ENCODE data around the gene HDAC8.

GRCh38 chrX:72470117-72470516 lies 102.5 kb downstream of the HDAC8 start:
- TF ChIP-seq CTCF (IDR thresholded peaks at IDR 0.05; ENCODE audit: poor library complexity, severe bottlenecking) (no peak), POLR2AphosphoS5 (IDR thresholded peaks at IDR 0.05) (no peak), SMC3 (conservative IDR thresholded peaks at IDR 0.05; ENCODE audit: poor library complexity) (no peak), EZH2 (IDR thresholded peaks at IDR 0.05; ENCODE audit: borderline replicate concordance, insufficient read depth, low read length, poor library complexity, severe bottlenecking) (no peak), EP300 (conservative IDR thresholded peaks at IDR 0.05; ENCODE audit: poor library complexity, severe bottlenecking) (no peak), TAF1 (IDR thresholded peaks at IDR 0.05; ENCODE audit: low read depth) (no peak), MXI1 (conservative IDR thresholded peaks at IDR 0.05; ENCODE audit: poor library complexity, severe bottlenecking) (no peak)

Measured in neural cell (in vitro differentiated cells).